ENCODE measurements around the gene OPA1.
"Not testable (repeated sequence)": the region's sequence is repeated elsewhere in the genome, so short reads cannot be mapped to it uniquely, and the experiment has no call there.

OPA1 gene

DNA sequence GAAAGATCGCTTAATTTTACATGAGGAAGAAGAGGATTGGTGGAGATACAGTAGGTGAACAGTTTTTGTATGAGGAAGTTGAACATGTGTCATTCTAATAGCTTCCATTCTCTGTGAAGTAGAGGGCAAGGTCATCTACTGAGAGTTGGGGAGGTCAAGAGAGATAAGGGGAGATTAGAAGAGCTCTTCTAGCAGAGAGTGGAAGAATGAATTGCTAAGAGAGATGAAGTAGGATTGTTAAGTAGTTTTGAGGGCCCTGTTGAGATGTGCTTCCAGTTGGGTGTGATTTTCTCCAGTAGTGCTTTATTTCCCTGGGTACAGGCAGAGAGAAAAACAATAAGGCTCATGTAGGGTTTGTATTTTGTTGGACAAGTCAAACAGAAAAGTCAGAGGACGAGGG lies 5.2 kb downstream of the OPA1 start:
- H4K20me1 ChIP-seq (ENCODE audit: insufficient read depth, low read length) = peaks cover 52% of the 10 kb centered on the region; the same call in 1 of the 2 replicates
- H3K4me2 ChIP-seq (ENCODE audit: insufficient read depth, low read length) = no peak overlapping the region
- DNase-seq = no peak
- no peak overlapping the region for H3K27ac ChIP-seq (ENCODE audit: low read length)
- H3K27me3 ChIP-seq (ENCODE audit: insufficient read depth, low read length, poor library complexity) = no peaks in the 10 kb centered on the region
- no peak overlapping the region for H3K9ac ChIP-seq (ENCODE audit: low read depth, low read length)
- H3K36me3 ChIP-seq (ENCODE audit: insufficient read depth, low read length) = peaks cover 21% of the 10 kb centered on the region
- no peak overlapping the region for H3K4me3 ChIP-seq (ENCODE audit: low read depth in 1 of 2, low read length in 2 of 2)
- H3K9me3 ChIP-seq (ENCODE audit: insufficient read depth, low read length, severe bottlenecking) = no peaks in the 10 kb centered on the region
- H2AFZ ChIP-seq (ENCODE audit: low read depth, low read length) = no peak overlapping the region
- H3K4me1 ChIP-seq (ENCODE audit: insufficient read depth, low read length) = peaks cover 21% of the 10 kb centered on the region
- peaks cover 96% of the 10 kb centered on the region for H3K79me2 ChIP-seq (ENCODE audit: insufficient read depth, low read length)
- TF ChIP-seq, protein P1, sequence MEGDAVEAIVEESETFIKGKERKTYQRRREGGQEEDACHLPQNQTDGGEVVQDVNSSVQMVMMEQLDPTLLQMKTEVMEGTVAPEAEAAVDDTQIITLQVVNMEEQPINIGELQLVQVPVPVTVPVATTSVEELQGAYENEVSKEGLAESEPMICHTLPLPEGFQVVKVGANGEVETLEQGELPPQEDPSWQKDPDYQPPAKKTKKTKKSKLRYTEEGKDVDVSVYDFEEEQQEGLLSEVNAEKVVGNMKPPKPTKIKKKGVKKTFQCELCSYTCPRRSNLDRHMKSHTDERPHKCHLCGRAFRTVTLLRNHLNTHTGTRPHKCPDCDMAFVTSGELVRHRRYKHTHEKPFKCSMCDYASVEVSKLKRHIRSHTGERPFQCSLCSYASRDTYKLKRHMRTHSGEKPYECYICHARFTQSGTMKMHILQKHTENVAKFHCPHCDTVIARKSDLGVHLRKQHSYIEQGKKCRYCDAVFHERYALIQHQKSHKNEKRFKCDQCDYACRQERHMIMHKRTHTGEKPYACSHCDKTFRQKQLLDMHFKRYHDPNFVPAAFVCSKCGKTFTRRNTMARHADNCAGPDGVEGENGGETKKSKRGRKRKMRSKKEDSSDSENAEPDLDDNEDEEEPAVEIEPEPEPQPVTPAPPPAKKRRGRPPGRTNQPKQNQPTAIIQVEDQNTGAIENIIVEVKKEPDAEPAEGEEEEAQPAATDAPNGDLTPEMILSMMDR (IDR thresholded peaks at IDR 0.05; ENCODE audit: borderline replicate concordance, extremely low read depth, low read length, poor library complexity, severe bottlenecking) = no peak
- ATAC-seq (ENCODE audit: insufficient read depth, low read depth) = no peak

DNA sequence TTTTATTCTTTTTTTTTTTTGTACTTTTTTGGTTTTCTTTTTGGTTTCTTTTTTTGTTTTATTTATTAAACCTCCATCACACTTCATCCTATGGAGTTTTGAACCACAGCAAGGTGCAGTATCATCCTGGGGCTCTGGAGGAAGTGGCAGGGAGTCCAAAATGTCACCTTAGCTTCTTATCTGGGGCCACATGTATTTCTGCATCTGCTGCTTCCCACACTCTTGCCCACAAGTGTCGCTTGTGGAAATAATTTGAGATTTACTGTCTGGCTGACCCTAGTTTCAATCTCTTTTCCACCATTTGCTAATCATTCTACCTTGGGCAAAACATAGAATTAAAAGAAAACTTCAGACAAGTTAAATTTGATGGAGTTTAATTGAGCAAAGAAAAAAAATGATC lies 6.4 kb downstream of the OPA1 start:
- Histone ChIP-seq H3K9me3 (ENCODE audit: insufficient read depth, low read length, severe bottlenecking) (no peaks in the 10 kb centered on the region), H4K20me1 (ENCODE audit: insufficient read depth, low read length) (peaks cover 57% of the 10 kb centered on the region; the same call in 1 of the 2 replicates), H3K36me3 (ENCODE audit: insufficient read depth, low read length) (peaks cover 24% of the 10 kb centered on the region), H3K4me1 (ENCODE audit: insufficient read depth, low read length) (peaks cover 17% of the 10 kb centered on the region), H3K4me2 (ENCODE audit: insufficient read depth, low read length) (no peak overlapping the region), H3K27ac (ENCODE audit: low read length) (no peak overlapping the region), H3K27me3 (ENCODE audit: insufficient read depth, low read length, poor library complexity) (no peaks in the 10 kb centered on the region), H3K4me3 (ENCODE audit: low read depth in 1 of 2, low read length in 2 of 2) (no peak overlapping the region), H3K9ac (ENCODE audit: low read depth, low read length) (no peak overlapping the region), H3K79me2 (ENCODE audit: insufficient read depth, low read length) (peaks cover 96% of the 10 kb centered on the region), H2AFZ (ENCODE audit: low read depth, low read length) (no peak overlapping the region)
- TF ChIP-seq, protein P1 (IDR thresholded peaks at IDR 0.05; ENCODE audit: borderline replicate concordance, extremely low read depth, low read length, poor library complexity, severe bottlenecking) = no peak
- TF ChIP-seq EZH2 (IDR thresholded peaks at IDR 0.05; ENCODE audit: borderline replicate concordance, low read depth, low read length, severe bottlenecking) = no peak
- ATAC-seq (ENCODE audit: insufficient read depth, low read depth) = no peak
- no peak for DNase-seq

DNA sequence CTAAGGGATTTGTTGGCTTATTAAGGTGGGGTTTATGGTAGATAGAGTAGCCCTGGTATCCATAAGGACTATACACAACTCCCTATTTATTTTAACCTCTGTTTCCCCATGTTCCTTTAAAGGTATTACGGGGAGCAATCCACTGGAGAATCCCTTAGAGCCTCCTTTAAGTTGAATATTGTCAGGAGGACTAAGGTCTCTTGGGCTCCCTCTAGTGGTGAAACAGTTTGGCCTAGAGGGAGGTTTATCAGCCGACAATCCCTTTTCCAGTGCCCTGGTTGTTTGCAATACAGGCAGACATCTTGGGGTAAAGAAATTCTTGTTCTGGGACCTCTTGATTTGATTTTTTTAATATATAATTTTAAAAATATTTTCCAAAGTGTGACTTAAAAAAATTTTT lies 12.9 kb downstream of the OPA1 start:
- DNase-seq (peak; percentile 64), ATAC-seq (ENCODE audit: insufficient read depth, low read depth) (peak; percentile 96)
- peaks cover 54% of the 10 kb centered on the region for H3K79me2 ChIP-seq (ENCODE audit: insufficient read depth, low read length)
- no peak overlapping the region for H3K4me2 ChIP-seq (ENCODE audit: insufficient read depth, low read length)
- H4K20me1 ChIP-seq (ENCODE audit: insufficient read depth, low read length) = peaks cover 34% of the 10 kb centered on the region; the same call in 1 of the 2 replicates
- no peaks in the 10 kb centered on the region for H3K4me1 ChIP-seq (ENCODE audit: insufficient read depth, low read length)
- H3K9ac ChIP-seq (ENCODE audit: low read depth, low read length) = no peak overlapping the region
- H2AFZ ChIP-seq (ENCODE audit: low read depth, low read length) = no peak overlapping the region
- no peak overlapping the region for H3K4me3 ChIP-seq (ENCODE audit: low read depth in 1 of 2, low read length in 2 of 2)
- no peaks in the 10 kb centered on the region for H3K9me3 ChIP-seq (ENCODE audit: insufficient read depth, low read length, severe bottlenecking)
- TF ChIP-seq EZH2 (IDR thresholded peaks at IDR 0.05; ENCODE audit: borderline replicate concordance, low read depth, low read length, severe bottlenecking) = no peak
- TF ChIP-seq, protein P1 (IDR thresholded peaks at IDR 0.05; ENCODE audit: borderline replicate concordance, extremely low read depth, low read length, poor library complexity, severe bottlenecking) = peak; percentile 78
- H3K36me3 ChIP-seq (ENCODE audit: insufficient read depth, low read length) = peaks cover 8% of the 10 kb centered on the region
- H3K27ac ChIP-seq (ENCODE audit: low read length) = no peak overlapping the region
- no peaks in the 10 kb centered on the region for H3K27me3 ChIP-seq (ENCODE audit: insufficient read depth, low read length, poor library complexity)

DNA sequence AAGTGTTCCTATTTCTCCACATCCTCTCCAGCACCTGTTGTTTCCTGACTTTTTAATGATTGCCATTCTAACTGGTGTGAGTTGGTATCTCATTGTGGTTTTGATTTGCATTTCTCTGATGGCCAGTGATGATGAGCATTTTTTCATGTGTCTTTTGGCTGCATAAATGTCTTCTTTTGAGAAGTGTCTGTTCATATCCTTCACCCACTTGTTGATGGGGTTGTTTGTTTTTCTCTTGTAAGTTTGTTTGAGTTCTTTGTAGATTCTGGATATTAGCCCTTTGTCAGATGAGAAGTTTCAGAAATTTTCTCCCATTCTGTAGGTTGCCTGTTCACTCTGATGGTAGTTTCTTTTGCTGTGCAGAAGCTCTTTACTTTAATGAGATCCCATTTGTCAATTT lies 13.9 kb downstream of the OPA1 start:
- not testable (repeated sequence) for H3K27ac ChIP-seq (ENCODE audit: low read length); ATAC-seq (ENCODE audit: insufficient read depth, low read depth); H3K4me3 ChIP-seq (ENCODE audit: low read depth in 1 of 2, low read length in 2 of 2); H3K4me1 ChIP-seq (ENCODE audit: insufficient read depth, low read length); H3K36me3 ChIP-seq (ENCODE audit: insufficient read depth, low read length); H3K4me2 ChIP-seq (ENCODE audit: insufficient read depth, low read length); H2AFZ ChIP-seq (ENCODE audit: low read depth, low read length); H3K9me3 ChIP-seq (ENCODE audit: insufficient read depth, low read length, severe bottlenecking); H3K9ac ChIP-seq (ENCODE audit: low read depth, low read length); DNase-seq; H3K27me3 ChIP-seq (ENCODE audit: insufficient read depth, low read length, poor library complexity)
- Histone ChIP-seq H3K79me2 (ENCODE audit: insufficient read depth, low read length) (peaks cover 52% of the 10 kb centered on the region), H4K20me1 (ENCODE audit: insufficient read depth, low read length) (peaks cover 24% of the 10 kb centered on the region; the same call in 1 of the 2 replicates)

DNA sequence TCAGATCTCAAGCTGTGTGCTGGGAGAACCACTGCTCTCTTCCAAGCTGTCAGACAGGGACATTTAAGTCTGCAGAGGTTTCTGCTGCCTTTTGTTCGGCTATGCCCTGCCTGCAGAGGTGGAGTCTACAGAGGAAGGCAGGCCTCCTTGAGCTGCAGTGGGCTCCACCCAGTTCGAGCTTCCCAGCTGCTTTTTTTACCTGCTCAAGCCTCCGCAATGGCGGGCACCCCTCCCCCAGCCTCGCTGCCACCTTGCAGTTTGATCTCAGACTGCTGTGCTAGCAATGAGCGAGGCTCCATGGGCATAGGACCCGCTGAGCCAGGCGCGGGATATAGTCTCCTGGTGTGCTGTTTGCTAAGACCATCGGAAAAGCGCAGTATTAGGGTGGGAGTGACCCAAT lies 17.5 kb downstream of the OPA1 start:
- not testable (repeated sequence) for H3K4me2 ChIP-seq (ENCODE audit: insufficient read depth, low read length); H3K27ac ChIP-seq (ENCODE audit: low read length); H2AFZ ChIP-seq (ENCODE audit: low read depth, low read length); H3K4me1 ChIP-seq (ENCODE audit: insufficient read depth, low read length); DNase-seq; ATAC-seq (ENCODE audit: insufficient read depth, low read depth); H3K27me3 ChIP-seq (ENCODE audit: insufficient read depth, low read length, poor library complexity); H3K9me3 ChIP-seq (ENCODE audit: insufficient read depth, low read length, severe bottlenecking); H3K9ac ChIP-seq (ENCODE audit: low read depth, low read length); H3K4me3 ChIP-seq (ENCODE audit: low read depth in 1 of 2, low read length in 2 of 2)
- H4K20me1 ChIP-seq (ENCODE audit: insufficient read depth, low read length) = peaks cover 15% of the 10 kb centered on the region; the same call in 1 of the 2 replicates
- peaks cover 22% of the 10 kb centered on the region for H3K36me3 ChIP-seq (ENCODE audit: insufficient read depth, low read length)
- H3K79me2 ChIP-seq (ENCODE audit: insufficient read depth, low read length) = peaks cover 53% of the 10 kb centered on the region

All from DND-41 (cell line).